Astrocyte of the spinal cord (primary cell): ENCODE data around the gene LCOR.
"Not testable (repeated sequence)": the region's sequence is repeated elsewhere in the genome, so short reads cannot be mapped to it uniquely, and the experiment has no call there.

ENCODE experiments used
- DNase-seq: peaks from one replicate; pipeline ENCODE4 v3.0.0; 2011; ENCODE audit warnings: low read depth, low spot score
- H3K4me3 ChIP-seq: 2 replicates; pipeline ENCODE4 v1.5.1; 2011; ENCODE audit warnings: low read depth, mild to moderate bottlenecking, low read length, moderate library complexity
- in situ Hi-C: cut with HindIII; loops from 2 replicates; pipeline ENCODE4 v1.10.0; 2017; ENCODE audit warnings: low sequenced_read_pairs
- TF ChIP-seq, protein P1 (sequence below): IDR thresholded peaks from 2 replicates; pipeline ENCODE4 v1.5.1; 2012; ENCODE audit warnings: low read depth, mild to moderate bottlenecking, low read length, inconsistent platforms

Gene LCOR

DNA sequence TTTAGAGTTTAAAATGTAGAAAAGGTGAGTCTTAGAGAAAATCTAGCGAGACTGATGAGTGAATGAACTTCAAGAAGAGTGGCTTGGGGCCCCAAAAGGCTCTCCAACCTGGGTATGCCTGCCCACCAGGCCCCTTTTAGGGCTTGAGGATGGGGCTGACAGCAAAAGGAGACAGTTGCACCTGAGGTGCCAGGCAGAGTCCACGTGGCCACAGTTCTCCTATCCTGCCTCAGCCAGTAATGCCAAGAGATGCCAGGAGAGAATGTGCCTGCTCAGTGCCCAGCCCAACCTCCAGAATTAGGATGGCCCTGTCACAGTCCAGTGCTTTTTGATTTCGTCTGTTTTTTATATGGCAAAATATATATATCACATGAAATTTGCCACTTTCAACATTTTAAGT is 197.2 kb downstream of the LCOR start:
- TF ChIP-seq, protein P1, sequence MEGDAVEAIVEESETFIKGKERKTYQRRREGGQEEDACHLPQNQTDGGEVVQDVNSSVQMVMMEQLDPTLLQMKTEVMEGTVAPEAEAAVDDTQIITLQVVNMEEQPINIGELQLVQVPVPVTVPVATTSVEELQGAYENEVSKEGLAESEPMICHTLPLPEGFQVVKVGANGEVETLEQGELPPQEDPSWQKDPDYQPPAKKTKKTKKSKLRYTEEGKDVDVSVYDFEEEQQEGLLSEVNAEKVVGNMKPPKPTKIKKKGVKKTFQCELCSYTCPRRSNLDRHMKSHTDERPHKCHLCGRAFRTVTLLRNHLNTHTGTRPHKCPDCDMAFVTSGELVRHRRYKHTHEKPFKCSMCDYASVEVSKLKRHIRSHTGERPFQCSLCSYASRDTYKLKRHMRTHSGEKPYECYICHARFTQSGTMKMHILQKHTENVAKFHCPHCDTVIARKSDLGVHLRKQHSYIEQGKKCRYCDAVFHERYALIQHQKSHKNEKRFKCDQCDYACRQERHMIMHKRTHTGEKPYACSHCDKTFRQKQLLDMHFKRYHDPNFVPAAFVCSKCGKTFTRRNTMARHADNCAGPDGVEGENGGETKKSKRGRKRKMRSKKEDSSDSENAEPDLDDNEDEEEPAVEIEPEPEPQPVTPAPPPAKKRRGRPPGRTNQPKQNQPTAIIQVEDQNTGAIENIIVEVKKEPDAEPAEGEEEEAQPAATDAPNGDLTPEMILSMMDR, result no peak
- in situ Hi-C loops, result no loop called here
- no peak for DNase-seq
- H3K4me3 ChIP-seq, result no peak overlapping the region

DNA sequence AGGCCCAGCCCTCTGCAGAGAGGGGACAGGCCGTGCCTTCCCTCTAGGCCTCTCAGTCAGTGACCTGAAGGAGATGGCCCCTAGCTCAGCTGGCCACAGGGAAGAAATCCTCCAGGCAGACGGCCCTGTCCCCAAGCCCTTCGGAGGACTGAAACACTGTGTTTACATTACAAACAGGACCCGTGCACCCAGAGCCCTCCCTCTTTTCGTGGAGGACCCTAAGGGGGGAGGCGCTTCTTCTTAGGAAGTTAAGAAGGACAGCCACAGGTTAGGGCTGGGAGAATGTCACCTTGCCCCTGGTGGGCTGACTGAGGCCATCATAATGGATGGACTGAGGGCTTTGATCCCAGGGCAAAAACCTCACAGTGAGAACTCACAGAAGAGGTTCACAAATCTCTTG is 198.8 kb downstream of the LCOR start:
- TF ChIP-seq, protein P1, result no peak
- H3K4me3 ChIP-seq, result no peak overlapping the region
- DNase-seq, result no peak
- in situ Hi-C loops, result no loop called here

DNA sequence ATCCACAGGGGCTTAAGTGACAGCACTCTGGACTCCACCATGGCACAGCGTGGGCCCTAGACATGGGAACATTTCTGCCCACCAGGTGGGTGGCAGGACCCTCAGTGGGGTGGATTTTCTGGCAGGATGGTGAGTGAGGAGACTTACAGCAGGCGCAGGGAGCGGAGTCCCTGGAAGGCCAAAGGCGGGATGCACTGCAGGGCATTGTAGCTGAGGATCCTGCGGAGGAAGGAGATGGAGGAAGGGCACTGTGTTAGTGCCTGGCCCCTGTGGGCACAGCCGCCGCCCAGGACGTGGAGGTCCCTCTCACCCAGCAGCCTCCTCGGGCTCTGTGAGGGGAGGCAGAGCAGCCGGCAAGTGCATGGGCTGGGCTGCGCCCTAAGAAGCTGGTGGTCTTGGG is 199.4 kb downstream of the LCOR start:
- no peak overlapping the region for H3K4me3 ChIP-seq
- DNase-seq, result no peak
- in situ Hi-C loops, result no loop called here
- TF ChIP-seq, protein P1, result no peak

DNA sequence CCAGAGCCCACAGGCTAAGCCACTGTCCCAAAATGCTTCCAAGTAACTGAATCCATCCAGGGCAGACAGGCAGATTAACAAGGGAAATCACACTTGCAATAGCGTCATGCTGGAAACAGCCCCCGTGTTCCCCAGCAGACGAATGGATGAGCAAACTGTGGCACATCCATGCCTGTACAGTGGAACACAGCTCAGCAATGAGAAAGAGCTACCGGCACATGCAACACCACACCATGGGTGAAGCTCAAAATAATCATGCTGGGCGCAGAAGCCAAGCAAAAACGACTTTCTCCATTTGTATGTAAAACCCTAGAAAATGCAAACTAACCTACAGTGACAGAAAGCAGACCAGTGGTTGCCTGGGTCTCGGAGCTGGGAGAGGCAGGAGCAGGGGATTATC is 200.5 kb downstream of the LCOR start:
- TF ChIP-seq, protein P1, result no peak
- in situ Hi-C loops, result no loop called here
- H3K4me3 ChIP-seq, result no peak overlapping the region
- no peak for DNase-seq

DNA sequence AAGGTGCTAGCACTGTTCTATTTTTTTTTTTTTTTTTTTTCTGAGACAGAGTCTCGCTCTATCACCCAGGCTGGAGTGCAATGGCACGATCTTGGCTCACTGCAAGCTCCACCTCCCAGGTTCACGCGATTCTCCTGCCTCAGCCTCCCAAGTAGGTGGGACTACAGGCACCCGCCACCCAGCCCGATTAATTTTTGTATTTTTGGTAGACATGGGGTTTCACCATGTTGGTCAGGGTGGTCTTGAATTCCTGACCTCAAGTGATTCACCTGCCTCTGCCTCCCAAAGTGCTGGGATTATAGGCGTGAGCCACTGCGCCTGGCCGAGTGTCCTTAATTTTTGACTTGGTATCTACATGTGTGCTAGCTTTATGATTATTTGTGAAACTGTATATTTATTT is 201.7 kb downstream of the LCOR start:
- H3K4me3 ChIP-seq, in situ Hi-C loops, DNase-seq: not testable (repeated sequence)

DNA sequence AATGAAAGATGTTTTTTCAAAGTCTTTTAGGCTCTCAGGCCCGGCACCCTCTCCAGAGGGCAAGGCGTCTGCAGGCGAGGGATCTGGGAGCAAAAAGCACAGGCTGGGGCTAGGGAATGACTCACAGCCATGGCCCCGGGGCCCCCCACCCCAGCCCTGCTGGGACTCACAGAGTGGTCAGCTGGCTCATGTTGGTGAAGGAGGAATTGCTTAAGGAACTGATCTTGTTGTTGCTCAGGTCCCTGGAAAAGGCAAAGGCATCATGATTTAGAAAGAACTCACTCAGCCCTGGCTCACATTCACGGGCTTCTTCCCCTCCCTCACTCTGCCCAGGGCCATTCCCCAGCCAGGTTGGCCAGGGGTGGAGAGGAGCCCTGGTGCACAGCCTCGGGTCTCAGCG is 202.2 kb downstream of the LCOR start:
- H3K4me3 ChIP-seq, result no peak overlapping the region
- in situ Hi-C loops, result no loop called here
- TF ChIP-seq, protein P1, result no peak
- DNase-seq, result no peak

DNA sequence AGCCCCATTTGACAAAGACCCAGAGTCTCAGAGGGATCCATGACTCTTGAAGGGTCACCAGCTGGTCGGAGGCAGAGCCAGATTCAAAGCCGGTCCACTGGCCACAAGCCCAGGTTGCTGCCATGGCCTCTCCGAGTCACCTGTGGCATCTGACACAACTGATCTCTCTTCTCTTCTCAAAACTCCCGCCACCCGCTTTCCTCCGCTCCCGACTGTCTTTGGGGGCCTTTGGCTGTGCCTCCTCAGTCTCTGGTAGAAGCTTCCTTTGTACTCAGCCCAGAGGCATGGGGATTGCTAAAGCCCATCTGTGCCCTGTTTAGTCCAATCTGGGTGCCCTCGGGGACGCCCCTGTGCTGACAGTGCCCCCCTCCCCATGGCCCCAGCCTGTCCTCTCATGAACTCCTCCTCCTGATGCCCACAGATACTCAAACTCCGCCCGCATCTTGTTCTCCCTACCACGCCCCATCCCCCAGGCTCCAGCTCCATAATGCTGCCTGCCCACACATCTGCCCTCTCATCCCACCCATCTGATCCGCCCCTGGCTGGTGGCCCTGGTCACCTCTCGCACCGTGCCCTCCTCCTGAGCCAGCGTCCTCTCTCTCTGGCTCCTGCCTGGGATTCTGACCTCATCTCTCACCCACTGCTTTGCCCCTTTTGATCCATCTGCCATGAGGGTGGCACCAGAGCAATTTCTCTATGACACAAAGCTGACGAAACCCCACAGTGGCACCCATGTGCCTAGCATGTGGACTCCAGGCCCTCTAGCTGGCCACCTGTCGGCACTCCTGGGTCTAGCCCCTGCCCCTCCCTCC is 203.1 kb downstream of the LCOR start:
- in situ Hi-C loops, result no loop called here
- H3K4me3 ChIP-seq, result no peak overlapping the region
- DNase-seq, result no peak
- TF ChIP-seq, protein P1, result no peak
